Measurements from ENCODE around the gene PARD3B.
A peak's percentile ranks its signal among the peaks of the same experiment; 100 is the strongest.

Gene PARD3B

DNA sequence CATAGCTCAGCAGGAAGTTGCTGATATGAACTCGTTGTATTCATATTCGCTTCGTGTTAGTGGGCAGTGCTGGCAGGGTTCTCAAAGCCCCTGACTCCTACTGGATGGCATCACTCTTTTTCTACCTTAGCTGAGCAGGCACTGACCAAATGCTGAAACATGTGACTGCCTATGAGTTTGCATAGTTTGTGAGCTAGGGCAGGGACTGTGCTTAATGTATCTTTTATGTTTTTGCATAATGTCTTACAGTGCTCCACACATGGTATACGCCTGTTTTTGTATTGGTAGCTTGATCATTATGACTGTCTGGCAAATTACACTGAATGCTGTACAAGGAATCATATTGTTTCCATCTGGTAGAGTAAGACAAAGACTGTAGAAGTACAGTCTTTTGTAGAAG, 305.3 kb downstream of the PARD3B start:
- no peak for DNase-seq

DNA sequence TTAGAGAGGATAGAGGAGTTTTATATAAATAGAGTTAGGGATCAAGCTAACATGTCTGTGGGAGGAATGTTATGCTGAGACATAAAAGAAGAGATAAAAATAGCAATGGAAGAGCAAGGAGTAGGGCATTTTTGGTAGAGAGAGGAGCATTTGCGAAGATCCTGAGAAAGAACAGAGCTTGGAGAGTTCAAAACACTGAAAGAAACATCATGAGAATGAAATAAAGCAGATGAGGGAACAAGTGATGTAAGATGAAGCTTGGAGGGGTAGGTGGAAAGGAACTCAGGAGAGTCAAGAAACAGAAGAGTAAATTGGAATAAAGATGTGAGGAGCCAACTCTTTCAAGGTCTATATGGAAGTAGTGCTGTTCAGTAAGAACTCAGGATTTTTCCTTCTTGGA, 308.6 kb downstream of the PARD3B start:
- no peak for DNase-seq

DNA sequence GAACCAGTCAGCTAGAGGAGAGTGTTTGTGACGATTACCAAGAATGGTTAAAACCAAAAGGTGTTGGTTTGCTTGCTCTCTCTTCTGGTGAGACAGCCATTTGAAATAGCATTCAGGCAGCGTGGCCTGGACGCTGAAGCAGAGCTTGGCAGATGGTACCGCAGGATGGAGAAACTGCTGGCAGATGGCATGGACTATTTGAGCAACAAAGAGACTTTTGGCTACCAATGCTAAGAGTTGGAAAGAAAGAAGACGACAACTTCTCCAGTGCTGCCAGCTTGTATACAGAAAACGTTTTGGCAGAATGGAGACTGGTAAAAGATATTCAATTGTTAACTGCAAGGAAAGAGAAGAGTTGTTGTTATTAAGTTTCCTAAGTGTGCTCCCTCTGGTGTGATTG, 315.0 kb downstream of the PARD3B start:
- DNase-seq = no peak

DNA sequence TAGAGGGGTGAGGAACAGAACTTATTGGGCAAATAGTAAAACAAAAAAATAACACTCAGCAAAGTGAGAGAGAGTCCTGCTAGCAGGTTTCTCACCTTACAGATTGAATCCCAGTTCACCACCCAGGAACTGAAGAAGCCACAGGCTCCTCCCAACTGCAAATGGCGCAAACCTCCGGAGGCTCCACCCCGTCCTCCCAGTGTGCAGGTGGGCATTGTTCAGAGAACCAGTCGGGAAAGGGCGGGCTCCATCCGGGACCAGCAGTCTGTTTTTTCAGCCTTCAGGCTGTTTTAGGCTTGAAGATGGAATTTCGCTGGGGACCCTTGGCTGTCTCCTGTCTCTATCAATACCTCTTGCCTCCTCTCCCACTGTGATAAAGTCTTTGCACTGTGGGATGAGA, 317.5 kb downstream of the PARD3B start:
- DNase-seq = no peak

DNA sequence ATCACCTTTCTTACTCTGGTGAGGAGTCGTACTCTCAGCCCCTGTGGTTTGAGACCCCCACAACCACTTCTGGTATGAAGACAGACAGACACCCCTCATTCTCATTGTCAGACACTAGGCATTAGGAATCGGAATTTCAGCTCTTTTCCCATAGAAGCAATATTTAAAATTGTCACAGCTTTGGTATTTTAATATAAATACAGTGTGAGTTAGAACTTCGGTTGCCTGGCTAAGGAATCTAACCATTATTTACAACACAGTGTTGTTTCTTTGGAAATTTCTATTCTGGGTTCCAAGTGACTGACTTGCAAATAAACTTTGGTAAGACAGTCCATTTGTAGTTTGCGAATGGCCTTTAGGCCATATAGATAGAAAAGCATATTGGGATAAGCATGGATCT, 318.1 kb downstream of the PARD3B start:
- DNase-seq = no peak

DNA sequence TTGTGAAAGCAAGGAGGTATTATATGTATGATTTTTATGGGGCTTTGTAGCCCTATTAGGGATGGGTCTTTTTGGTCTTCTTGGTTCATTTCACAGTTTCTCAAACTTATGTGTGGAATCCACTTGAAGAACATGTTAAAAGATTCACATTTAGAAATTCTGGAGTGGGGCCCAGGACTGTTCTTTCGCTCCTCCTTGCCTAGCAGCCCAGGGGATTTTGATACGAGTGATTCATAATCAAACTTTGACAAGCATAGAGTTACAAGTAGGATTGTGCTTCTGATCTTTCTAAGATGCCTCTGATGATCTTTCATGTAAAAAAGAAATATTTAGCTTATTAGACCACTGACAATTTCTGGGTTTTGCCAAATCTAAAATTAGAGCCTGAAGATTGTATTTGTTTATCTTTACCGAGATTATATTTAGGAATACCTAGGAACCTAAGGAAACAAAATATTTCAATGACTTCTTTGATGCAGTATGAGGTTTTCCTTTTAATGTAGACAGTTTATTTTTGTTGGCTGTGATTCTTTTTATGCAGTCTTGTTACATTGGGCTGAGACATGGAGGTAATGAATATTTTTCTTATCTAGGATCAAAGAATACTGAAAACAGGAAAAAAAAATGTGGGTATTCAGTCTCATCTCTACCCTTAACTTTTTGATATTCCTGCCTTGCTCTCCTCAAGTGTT, 324.0 kb downstream of the PARD3B start:
- DNase-seq = no peak

DNA sequence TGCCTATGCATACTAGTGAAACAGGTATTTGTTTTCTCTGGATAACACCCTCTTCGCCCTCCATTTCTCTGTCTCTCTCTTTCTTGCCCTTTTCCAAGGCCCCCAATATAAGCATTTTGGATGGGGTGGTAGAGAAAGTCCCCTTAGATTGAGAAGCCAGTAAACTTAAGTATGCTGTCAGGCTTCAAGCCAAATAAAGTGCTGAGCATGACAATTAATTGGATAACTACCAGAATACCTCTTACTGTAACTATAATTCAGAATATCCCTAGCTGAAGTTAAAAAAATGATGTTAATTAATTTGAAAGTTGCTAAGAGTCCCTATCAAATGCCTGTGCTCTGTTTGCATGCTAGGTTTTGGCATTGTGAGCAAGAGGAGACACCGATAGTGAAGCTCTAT, 324.8 kb downstream of the PARD3B start:
- DNase-seq = no peak

DNA sequence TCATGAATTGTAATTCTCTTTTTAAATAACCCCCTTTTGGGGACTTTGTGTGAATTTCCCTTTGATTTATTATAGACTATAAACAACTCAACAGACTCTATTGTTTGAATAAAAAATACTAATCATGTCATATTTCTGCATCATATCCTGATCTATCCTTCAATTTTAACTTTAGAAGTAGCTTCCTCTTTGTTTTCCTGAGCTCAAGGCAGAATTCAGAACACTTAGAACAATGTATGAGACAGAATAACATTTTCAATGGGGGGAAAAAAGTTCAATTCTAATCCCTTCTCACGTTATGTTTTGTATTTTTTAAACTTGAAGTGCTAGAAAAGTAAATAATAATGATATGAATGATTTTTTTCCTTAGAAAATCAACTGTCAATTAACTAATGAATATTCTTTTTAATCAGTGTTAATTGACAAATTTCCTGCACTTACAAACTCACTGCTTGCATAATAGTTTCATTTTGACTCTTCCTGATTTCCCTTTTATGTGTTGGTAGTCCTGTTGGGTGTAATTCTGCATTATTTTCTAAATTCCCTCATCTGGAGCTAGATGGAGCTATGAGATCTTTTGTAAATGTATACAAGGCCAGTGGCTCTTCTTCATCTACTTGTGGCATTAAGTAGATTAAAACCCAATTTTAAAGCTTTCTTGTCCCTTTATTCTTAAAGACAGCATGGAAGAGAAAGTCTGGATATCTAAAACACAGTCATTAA, 326.1 kb downstream of the PARD3B start:
- DNase-seq = peak; percentile 75

DNA sequence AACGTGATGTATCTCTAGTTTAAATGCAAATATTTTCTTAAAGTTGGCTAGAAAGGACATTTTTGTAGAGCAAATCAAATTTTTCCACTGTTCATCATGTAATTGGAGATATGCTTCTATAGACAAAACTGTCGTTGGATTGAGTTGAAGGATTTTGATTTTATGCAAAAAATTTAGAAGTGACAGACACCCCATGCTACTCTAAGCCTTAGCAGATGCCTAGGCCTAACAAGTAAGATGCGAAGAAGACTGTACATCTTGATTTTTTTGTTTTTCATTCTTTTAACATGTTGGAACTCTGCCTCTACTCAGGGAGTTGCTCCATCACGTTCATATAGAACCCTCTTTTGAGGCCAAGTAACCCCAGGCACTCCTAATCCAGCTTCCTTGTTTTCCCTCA, 331.0 kb downstream of the PARD3B start:
- DNase-seq = no peak

DNA sequence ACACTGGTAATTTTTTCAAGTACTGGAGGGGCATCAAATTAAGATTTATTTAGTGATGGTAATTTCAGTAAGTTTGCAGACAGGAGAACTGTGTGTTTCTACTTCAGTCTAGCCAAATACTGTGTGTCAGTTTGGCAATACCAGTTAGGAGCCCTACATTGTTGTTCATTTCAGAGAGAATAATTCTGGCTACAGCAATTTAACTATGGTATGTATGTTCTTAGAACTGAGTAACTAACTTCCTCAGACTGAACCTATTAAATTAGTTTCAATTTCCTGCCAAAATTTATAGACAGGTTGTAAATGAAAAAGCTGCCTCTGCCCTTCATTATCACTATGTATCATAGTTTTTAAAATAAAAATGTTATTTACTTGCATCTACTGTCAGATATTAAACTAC, 332.4 kb downstream of the PARD3B start:
- DNase-seq = no peak

DNA sequence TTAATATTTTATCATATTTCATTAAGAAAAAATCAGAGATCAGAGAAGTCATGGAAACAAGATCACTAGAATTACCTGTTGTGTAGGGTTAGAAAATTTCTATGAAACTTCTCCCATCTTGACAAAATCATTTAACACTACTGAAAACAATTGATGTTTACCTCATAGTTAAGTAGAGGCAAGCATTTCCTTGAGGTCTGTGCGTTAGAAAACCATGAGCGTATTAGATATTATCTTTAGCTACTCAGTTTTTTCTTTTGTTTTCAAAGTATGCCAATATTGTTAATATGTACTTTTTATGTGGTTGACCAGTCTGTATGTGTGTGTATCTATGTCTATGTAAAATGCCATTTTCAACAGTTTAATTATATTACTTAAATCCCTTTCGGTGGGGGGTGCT, 335.7 kb downstream of the PARD3B start:
- no peak for DNase-seq

DNA sequence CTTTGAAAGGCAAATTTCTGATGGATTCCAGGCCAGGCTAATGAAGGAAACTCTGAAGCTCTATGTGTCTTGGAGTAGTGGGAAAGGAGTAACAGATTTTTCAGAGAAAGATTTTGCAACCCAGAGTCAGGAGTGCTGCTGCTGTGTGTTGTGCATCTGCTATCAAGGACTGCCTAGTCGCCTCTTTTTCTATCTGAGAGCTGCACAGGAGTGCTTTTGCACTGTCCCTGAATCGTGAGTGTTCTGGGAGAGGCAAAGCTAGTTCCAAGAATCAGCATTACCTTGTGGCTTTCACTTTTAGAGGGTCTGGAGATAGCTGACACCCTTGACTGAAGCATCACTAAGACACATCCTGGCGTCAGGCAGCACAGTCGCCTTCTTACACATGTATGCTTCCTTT, 336.4 kb downstream of the PARD3B start:
- DNase-seq = no peak

DNA sequence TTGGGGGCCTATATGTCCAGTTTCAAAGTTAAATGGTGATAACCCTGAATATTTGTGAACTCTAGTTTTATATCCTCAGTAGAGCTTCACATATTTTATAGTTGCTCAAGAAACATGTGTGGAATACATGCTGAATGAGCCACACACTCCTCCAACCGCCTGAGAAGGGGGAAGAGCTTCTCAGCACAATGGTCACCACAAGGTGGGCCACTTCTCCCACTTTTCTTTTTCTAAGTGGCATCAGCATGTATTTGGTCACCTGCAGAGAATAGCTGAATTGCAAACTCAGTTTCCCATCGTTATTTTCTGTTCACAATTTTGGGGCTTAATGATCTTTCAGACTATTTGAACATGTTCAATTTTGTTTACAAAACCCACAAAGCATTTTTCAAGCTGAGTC, 340.5 kb downstream of the PARD3B start:
- DNase-seq = peak; percentile 32

DNA sequence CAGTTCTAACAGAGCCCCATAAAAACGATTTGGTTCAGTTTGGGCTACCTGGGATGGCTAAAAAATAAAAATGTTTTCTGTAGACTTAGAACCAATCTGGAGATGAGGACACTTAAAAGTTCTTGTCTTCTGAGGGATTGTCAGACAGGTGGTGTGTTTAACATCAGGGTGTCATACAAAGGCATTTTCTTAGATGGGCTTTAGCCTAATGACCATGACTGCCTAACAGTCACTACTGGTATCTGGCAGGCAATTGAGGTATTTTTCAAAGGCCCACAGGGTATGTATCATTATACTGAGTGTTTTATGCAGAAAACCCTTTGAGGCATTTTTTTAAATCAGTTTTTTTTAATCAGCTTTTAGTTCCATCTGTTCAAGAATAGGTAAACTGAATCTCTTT, 341.4 kb downstream of the PARD3B start:
- DNase-seq = no peak

DNA sequence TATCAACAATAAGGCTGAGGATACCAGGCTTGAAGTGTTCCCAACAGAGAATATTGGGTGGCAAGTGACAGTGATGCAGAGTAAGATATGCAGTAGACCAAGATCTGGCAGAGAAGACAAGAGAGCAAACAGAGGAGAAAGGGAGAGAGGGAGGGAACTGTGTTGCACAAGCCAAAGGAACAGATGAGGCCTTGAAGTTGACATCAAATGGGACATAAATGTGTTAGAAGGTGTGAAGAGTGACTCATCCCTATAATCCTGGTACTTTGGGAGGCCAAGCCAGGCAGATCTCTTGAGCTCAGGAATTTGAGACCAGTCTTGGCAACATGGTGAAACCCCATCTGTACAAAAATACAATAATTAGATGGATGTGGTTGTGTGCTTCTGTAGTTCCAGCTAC, 342.9 kb downstream of the PARD3B start:
- peak; percentile 9 for DNase-seq

DNA sequence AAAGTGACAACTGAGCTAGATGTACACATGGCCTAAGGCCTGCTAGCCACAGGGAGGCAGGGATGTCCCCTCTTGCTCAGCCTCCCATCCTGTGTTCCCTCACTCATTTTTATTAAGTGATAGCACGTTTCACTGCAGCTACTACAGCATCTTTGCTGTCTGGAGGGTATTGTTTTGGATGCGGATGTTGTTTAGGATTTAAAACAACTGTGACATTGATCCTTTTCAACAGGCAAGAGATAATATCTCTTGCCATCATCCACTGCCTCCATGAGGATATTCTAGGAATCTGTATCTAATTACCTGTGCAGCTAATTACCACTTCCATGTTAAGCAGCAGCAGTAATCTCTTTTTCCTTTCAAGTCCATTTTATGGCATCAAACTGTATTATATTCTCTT, 345.4 kb downstream of the PARD3B start:
- DNase-seq = no peak

DNA sequence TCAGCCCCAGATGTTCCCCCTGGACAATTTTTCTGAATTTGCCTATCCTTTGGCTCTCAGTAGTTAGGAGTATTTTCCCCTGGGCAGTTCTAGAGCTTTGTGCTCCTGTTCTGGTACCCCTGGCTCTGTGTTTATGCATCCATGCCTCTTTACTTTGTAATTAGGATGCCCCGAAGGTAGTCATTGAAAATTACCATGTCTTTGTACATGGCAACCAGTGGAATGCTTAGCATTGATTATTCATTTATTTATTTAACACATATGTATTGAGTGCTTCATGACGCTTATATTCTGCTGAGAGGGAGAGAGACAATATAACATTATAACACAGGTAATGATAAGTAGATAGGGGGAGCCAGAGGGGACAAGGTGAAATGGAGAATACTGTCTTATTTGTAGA, 346.5 kb downstream of the PARD3B start:
- DNase-seq = no peak

DNA sequence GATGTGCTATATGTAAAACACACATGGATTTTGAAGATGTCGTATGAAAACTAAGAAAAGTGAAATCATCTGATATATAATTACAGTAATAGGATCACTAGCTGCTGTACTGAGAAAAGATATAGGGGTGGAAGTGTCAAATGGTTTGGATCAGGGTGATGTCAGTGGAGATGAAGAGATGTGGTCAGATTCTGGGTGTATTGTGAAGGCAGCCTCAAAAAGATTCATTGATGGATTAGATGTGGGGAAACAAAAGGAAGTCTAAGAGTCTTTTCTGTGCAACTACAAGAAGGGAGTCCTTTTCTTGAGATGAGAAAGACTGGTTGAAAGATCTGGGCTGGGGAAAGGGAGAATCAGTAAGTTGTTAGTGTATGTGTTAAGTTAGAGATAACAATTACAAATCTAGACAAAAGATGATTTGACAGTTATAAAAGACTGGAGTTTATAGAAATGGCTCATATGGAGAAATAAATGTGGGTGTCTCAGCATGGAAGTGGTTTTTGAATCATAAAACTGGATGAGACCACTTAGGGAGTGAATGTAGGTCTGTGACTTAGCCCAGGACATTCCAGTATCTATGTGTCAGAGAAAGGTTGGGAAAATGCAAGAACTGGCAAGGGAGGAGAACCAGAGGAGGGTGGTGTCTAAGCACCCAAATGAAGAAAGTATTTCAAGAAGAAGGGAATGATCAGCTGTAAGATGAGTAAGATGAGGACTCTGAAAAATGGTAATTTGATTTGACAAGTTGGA, 347.4 kb downstream of the PARD3B start:
- no peak for DNase-seq

DNA sequence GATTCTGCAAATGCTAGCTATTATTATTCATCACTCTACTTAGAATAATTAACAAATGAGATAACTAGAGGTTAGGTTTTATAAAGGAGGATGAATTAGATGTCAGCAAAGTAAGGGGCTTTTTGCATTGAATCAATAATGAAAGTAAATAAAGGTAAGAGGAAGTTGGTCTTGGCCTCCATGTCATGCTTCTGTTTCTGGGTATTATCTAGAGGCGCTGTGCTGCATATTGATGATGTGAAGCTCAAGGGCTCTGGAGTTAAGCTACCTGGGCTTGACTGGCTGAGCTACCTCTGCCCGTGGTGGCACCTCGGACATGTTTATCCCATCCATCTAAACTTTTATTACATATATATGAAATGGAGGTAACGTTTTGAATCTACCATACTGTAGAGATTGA, 350.9 kb downstream of the PARD3B start:
- DNase-seq = peak; percentile 48

DNA sequence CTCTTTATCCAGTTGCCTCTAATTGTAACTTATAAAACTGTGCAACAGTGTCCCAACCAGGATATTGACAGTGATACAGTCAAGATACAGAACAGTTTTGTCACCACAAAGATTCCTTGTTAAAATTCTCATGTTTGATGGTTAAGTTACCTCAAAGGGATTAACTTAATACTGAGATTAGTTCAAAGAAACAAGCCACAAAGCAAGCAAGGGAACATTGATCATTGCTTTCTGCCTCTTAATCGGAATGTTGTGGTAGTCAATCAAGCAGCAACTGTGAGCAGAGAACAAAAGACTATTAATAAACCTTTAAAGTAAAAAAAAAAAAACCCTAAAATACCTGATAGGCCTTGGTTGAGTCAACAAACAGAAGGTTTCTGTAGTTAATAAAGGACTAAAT, 352.3 kb downstream of the PARD3B start:
- DNase-seq = no peak

DNA sequence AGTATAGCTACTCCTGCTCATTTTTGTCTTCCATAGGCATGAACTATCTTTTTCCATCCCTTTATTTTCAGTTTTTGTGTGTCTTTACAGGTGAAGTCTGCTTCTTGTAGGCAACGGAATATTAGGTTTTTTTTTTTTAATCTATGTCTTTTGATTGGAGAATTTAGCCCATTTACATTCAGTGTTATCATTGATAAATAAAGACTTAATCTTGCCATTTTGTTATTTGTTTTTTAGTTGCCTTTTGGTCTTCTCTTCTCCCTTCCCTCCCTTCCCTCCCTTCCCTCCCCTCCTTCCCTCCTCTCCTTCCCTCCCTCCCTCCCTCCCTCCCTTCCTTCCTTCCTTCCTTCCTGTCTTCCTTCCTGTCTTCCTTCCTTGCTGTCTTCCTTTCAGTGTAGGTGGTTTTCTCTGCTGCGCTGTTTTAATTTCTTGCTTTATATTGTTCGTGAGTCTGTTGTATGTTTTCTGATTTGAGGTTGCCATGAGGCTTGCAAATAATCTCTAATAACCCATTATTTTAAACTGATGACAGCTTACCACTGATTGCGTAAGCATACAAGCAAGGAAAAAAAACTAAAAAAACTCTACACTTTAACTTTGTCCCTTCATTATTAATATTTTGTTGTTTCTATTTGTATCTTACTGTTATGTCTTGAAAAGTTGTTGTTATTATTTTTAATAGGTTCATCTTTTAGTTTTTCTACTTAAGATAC, 353.8 kb downstream of the PARD3B start:
- no peak for DNase-seq

DNA sequence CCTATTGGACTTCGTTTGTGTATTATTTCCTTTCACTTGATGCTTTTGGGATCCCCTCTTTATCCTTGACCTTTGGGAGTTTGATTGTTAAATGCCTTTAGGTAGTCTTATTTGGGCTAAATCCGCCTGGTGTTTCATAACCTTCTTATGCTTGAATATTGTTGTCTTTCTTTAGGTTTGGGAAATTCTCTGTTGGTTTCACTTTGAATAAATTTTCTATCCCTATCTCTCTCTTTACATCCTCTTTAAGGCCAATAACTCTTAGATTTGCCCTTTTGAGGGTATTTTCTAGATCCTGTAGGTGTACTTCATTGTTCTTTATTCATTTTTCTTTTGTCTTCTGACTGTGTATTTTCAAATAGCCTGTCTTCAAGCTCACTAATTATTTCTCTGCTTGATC, 354.7 kb downstream of the PARD3B start:
- DNase-seq = no peak

DNA sequence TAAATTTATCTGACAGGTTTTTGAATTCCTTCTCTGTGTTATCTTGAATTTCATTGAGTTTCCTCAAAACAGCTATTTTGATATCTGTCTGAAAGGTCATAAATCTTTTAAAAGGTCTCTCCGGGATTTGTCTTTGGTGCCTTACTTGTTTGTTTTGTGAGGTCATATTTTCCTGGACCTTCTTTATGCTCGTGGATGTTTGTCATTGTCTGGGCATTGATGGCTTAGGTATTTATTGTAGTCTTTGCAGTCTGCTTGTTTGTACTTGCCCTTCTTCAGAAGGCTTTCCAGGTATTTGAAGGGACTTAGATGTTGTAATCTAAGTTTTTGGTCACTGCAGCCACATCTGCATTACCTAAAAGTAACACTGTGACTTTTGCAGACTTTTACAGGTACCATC, 355.2 kb downstream of the PARD3B start:
- DNase-seq = peak; percentile 77

DNA sequence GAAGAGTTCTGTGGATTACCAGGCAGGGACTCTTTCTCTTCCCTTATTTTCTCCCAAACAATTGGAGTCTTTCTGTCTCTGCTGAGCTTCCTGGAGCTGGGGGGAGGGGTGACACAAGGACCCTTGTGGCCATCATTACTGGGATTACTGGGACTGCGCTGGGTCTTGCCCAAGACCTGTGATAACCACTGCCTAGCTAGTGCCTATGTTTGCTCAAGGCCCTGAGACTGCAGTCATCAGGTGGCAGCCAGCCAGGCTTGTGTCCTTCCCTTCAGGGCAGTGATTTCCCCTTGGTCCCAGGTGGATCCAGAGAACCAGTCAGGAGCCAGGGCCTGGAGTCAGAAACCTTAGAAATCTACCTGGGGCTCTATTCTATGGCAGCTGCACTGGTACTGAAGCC, 355.6 kb downstream of the PARD3B start:
- peak; percentile 82 for DNase-seq
